ENCODE data around the gene EHBP1L1.
"Not testable (repeated sequence)": the region's sequence is repeated elsewhere in the genome, so short reads cannot be mapped to it uniquely, and the experiment has no call there.

EHBP1L1 gene

GRCh38 chr11:65562788-65563187, 13.1 kb upstream of the EHBP1L1 start:
- no peak overlapping the region for H3K4me3 ChIP-seq (ENCODE audit: control insufficient read depth, low read depth, low read length)
- DNase-seq (ENCODE audit: low read depth) = no peak
- TF ChIP-seq CTCF (conservative IDR thresholded peaks at IDR 0.05; ENCODE audit: control insufficient read depth, insufficient read depth, low read depth, low read length) = no peak

- peak; percentile 29 for DNase-seq (ENCODE audit: low read depth)
- no peak for TF ChIP-seq CTCF (conservative IDR thresholded peaks at IDR 0.05; ENCODE audit: control insufficient read depth, insufficient read depth, low read depth, low read length)
- H3K4me3 ChIP-seq (ENCODE audit: control insufficient read depth, low read depth, low read length) = no peak overlapping the region
Measured at GRCh38 chr11:65563601-65564000, 12.3 kb upstream of the EHBP1L1 start.

GRCh38 chr11:65564879-65565559, 10.8 kb upstream of the EHBP1L1 start:
- not testable (repeated sequence) for H3K4me3 ChIP-seq (ENCODE audit: control insufficient read depth, low read depth, low read length); DNase-seq (ENCODE audit: low read depth)

DNA sequence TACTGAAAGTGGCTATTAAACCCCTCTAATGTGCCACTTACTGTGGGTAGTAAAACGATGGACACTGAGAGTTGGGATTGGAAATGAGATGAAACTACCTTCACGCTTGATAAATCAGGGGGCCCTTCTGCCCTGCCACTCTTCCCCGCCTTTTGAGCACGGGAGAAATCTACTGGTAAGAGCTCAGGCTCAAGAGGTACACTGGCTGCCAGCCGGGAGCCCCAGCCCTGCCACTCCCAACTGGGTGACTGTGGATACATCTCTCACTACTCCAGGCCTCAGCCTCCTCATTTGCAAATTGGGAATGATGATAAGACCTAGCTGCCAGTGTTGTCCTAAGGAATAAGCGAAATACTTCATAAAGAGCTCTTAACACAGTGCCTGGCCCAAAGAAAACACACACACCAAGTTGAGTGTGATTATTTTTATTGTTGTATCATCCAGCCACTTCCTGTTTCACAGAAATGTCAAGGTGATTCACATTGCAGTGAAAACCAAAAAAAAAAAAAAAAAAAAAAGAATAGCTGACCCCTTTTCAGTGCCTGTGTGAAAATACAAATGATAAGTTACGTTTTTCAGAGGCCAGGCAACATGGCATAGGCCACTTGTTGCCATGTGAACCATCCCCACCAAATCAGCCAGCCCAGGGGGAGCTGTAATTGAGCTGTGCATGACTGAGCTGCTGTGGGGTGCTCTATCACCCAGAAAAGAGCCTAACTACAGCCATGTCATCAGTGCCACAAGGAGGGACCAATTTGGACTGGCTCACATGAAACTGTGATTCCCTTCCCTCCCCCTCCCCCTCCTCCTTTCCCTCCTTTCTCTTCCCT, 10.0 kb upstream of the EHBP1L1 start:
- no peak for DNase-seq (ENCODE audit: low read depth)
- no peak overlapping the region for H3K4me3 ChIP-seq (ENCODE audit: control insufficient read depth, low read depth, low read length)
- no peak for TF ChIP-seq CTCF (conservative IDR thresholded peaks at IDR 0.05; ENCODE audit: control insufficient read depth, insufficient read depth, low read depth, low read length)

DNA sequence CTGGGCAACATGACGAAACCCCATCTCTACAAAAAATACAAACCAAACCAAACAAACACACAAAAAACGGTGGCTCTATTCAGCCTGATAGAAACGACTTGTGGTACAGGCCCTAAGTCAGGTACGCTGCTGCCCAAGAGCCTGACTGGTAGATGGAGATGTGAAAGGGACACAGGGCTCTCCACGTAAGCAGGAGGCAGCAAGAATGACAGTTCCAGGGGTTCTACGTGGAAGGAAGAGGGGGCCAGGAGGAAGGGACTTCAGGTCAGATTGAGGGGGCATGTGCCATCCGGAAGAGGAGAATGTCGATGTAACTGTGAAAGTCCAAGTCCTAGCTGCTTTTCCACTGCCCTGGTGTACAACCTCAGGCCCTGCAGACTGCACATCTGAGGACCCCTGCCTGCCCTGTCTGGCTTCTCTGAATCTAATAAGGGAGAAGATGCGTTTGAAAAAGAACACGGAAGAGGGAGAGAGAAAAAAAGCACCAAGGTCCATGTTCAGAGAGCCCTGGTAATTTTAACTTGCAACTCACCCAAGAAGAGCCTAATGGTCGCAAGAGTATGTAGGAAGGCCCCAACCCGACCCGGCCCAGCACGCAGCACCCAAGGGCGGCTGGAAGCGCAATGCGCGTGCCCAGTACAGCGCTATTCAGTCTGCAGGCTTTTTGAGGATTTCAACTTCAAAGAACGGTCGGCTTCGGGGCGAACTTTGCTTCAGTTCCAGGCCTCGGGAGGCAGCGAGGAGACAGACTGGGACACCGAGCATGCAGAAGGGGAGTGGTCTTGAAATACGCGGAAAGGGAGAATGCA, 6.5 kb upstream of the EHBP1L1 start:
- TF ChIP-seq CTCF (conservative IDR thresholded peaks at IDR 0.05; ENCODE audit: control insufficient read depth, insufficient read depth, low read depth, low read length) = no peak
- DNase-seq (ENCODE audit: low read depth) = no peak
- peak overlapping the region; percentile 87 for H3K4me3 ChIP-seq (ENCODE audit: control insufficient read depth, low read depth, low read length)

- TF ChIP-seq CTCF (conservative IDR thresholded peaks at IDR 0.05; ENCODE audit: control insufficient read depth, insufficient read depth, low read depth, low read length) = peak; percentile 26
- DNase-seq (ENCODE audit: low read depth) = peak; percentile 98
- peak within 1 kb of the TSS; percentile 87 for H3K4me3 ChIP-seq (ENCODE audit: control insufficient read depth, low read depth, low read length)
Measured at GRCh38 chr11:65569973-65570918, 5.6 kb upstream of the EHBP1L1 start, which contains the start of gene ZNRD2. Gene ZNRD2, plus strand, starts transcription at chr11:65570477. Its CDS starts 15 bp downstream, at chr11:65570492.
